Activated gamma-delta T cell treated with anti-CD3 and anti-CD28 coated beads, Interleukin-2, amount 50 U/mL, for 16 hours (primary cell): Measurements from ENCODE around the gene LTBP4.
A peak's percentile ranks its signal among the peaks of the same experiment; 100 is the strongest.
"Not testable (repeated sequence)": the region's sequence is repeated elsewhere in the genome, so short reads cannot be mapped to it uniquely, and the experiment has no call there.

ENCODE experiments used
- DNase-seq: peaks from one replicate; pipeline ENCODE4 v3.0.0-alpha.2; 2020; ENCODE audit warnings: low read depth

Gene LTBP4

GRCh38 chr19:40611900-40612698, 10.9 kb downstream of the LTBP4 start:
- no peak for DNase-seq

DNA sequence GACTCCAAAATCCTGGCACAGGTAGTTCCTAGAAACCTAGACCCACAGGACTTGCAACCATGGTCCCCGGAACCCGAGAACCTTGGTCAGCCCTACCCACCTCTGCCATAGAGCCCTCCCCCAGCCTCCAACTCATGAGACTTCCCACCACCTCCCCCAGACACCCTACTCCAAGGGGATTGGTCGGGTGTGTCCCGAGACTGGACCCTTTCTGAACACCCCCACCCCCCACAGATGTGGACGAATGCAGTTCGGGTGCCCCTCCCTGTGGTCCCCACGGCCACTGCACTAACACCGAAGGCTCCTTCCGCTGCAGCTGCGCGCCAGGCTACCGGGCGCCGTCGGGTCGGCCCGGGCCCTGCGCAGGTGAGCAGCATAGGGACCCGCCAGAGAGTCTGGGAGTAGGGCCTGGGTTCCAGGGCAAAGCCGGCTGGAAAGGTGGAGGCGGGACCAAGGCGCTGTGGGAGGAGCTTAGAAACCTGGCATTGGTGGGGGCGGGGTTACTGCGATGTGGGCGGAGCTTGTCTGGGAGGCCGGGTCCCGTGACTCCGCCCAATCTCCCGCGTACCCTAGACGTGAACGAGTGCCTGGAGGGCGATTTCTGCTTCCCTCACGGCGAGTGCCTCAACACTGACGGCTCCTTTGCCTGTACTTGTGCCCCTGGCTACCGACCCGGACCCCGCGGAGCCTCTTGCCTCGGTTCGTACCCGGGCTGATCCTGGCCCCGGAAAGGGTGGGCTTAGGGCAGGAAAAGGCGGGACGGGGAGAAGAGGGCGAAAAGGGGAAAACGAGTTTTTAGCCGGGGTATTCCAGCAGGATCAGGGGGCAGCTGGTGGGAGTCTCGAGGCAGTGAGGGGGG, 11.9 kb downstream of the LTBP4 start:
- peak; percentile 56 for DNase-seq

DNA sequence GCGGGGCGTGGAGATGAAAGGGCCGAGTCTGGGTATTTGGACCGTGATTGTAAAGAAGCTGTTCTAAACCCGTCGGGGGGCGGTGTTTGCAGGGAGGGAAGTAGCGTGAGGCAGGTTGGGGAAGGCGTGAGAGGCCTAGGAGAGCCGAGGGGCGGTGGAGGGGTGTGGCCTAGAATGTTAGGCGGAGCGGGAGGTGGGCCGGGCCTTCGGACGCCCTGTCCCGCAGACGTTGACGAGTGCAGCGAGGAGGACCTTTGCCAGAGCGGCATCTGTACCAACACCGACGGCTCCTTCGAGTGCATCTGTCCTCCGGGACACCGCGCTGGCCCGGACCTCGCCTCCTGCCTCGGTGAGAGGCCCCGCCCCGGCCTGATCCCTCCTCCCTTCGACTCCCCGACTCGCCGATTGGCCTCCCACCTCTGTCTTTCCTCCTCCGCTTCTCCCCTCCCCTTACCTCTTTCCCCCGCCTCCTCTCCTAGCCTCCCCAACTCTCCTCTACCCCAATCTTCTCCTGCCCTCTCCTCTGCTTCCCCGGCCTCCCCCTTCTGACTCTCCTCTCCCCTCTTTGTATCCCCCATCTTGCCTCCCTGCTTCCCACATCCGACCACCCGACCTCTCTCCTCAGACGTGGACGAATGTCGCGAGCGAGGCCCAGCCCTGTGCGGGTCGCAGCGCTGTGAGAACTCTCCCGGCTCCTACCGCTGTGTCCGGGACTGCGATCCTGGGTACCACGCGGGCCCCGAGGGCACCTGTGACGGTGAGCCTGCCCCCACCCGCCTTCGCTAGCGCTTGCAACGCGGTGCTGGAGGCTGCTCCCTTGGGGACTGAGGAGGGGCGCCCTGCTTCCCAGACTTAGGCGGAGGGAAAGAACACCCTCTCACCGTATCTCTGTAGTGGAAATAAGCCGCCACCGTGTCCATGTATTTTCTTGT, 12.8 kb downstream of the LTBP4 start:
- peak; percentile 75 for DNase-seq

GRCh38 chr19:40614622-40615411, 13.6 kb downstream of the LTBP4 start:
- peak; percentile 79 for DNase-seq

DNA sequence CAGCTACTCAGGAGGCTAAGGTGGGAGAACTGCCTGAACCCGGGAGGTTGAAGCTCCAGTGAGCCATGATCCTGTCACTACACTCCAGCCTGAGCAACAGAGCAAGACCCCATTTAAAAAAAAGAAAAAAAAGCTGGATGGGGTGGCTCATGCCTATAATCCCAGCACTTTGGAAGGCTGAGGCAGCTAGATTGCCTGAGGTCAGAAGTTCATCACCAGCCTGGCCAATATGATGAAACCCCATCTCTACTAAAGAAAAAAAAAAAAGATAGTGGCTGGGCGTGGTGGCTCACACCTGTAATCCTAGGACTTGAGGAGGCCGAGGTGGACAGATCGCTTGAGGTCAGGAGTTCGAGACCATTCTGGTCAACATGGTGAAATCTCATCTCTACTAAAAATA, 15.0 kb downstream of the LTBP4 start:
- no peak for DNase-seq

- no peak for DNase-seq
Observed at GRCh38 chr19:40616941-40617340, 15.8 kb downstream of the LTBP4 start.

DNA sequence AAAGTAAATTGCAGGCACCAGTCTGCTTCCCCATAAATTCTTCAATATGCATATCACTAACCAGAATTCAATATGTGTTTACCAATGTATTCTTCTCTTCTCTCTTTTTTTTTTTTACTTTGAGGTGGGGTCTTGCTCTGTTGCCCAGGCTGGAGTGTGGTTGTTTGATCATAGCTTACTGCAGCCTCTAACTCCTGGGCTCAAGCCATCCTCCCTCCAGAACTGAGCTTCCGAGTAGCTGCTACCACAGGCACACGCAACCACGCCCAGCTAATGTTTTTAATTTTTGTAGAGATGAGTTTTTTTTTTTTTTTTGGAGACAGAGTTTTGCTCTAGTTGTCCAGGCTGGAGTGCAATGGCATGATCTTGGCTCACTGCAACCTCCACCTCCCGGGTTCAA, 16.8 kb downstream of the LTBP4 start:
- DNase-seq, result no peak

DNA sequence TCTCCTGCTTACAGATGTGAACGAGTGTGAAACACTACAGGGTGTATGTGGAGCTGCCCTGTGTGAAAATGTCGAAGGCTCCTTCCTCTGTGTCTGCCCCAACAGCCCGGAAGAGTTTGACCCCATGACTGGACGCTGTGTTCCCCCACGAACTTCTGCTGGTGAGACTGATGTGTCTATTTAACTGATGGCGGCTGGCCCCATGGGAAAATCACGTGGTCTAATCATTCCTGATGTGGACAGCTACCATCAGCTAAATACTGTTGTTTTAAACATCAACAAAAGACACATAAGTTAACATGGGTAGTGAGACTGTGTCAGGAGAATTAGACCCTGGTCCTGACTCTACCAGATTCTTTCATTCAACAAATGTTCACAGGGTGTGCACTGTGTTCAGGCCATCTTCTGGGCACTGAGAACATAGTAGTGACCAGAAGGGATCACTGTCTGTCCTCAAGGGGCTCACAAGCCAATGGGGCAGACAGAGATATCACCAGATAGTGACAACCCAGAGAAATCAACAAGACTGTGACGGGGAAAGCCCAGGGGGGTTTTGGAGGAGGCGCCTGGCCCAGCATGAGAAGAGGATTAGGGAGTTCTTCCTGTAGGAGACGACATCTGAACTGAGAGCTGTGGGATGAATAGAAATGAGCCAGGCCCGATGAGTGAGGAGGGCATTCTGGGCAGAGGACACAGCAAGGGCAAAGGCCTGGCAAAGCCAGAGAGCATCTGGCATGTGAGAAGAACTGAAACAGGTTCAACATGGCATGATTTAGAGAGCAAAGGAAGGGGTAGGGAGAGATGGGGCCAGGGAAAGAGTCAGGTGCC, 18.4 kb downstream of the LTBP4 start:
- DNase-seq, result no peak

DNA sequence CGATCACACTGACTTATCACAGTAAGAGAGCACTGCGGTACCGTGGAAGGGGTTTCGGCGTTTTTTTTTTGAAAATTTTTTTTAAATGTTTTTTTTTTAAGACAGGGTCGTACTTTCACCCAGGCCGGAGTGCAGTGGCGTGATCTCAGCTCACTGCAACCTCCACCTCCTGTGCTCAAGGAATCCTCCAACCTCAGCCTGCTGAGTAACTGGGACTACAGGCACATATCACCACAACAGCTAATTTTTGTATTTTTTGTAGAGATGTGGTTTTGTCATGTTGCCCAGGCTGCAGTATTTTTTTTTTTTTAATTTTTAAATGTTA, 19.0 kb downstream of the LTBP4 start:
- no peak for DNase-seq

DNA sequence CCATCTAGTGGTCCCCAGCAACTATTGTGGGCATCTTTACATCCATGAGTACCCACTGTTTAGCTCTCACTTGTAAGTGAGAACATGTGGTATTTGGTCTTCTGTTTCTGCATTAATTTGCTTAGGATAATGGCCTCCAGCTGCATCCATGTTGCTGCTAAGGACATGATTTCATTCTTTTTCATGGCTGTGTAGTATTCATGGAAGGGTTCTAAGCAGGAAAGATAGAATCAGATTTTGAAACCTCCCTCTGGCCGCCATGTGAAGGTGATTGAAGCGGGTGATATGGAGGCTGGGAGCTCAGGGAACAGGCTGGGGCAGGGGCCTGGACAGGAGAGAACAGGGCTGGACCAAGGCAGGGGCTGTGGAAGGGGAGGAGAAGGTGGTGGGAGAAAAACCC, 20.1 kb downstream of the LTBP4 start:
- DNase-seq, result no peak

- DNase-seq, result no peak
Observed at GRCh38 chr19:40621966-40622772, 21.0 kb downstream of the LTBP4 start.

DNA sequence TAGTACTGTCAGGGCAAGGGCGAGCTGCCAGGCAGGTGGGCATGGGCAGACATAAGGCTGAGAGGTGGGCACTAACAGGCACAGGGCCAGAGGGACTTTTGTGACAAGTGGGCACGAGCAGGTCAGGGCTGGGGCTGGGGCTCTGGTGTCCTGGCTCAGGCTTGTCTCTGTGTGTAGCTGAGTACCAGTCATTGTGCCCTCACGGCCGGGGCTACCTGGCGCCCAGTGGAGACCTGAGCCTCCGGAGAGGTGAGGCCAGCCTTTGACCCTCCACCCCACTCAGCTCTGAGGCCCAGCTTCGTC, 21.6 kb downstream of the LTBP4 start:
- DNase-seq, result no peak

DNA sequence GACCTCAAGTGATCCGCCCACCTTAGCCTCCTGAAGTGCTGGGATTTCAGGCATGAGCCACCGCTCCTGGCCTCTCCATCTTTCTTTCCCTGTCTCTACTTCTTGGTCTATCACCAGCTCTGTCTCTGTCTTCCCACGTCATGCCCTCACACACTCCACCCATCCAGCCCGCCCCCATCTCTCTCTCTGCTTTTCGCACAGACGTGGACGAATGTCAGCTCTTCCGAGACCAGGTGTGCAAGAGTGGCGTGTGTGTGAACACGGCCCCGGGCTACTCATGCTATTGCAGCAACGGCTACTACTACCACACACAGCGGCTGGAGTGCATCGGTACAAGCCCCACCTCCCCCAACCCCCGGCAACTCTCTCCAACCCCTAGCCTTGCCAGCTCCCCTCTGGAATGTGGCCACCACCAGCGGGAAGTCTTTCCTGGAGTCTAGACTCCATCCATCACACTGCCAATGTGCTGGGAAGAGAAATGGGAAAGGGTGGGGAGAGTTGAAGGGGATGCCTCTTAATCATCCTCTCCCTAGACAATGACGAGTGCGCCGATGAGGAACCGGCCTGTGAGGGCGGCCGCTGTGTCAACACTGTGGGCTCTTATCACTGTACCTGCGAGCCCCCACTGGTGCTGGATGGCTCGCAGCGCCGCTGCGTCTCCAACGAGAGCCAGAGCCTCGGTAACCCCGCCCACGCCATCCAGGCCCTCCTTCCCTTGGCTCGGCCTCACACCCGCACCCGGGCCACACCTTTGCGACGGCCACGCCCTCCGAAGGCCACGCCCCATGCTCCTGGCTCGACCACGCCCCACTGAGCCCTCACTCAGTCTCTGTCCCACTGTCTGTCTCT, 22.5 kb downstream of the LTBP4 start:
- no peak for DNase-seq

- not testable (repeated sequence) for DNase-seq
Observed at GRCh38 chr19:40624369-40625153, 23.4 kb downstream of the LTBP4 start.

DNA sequence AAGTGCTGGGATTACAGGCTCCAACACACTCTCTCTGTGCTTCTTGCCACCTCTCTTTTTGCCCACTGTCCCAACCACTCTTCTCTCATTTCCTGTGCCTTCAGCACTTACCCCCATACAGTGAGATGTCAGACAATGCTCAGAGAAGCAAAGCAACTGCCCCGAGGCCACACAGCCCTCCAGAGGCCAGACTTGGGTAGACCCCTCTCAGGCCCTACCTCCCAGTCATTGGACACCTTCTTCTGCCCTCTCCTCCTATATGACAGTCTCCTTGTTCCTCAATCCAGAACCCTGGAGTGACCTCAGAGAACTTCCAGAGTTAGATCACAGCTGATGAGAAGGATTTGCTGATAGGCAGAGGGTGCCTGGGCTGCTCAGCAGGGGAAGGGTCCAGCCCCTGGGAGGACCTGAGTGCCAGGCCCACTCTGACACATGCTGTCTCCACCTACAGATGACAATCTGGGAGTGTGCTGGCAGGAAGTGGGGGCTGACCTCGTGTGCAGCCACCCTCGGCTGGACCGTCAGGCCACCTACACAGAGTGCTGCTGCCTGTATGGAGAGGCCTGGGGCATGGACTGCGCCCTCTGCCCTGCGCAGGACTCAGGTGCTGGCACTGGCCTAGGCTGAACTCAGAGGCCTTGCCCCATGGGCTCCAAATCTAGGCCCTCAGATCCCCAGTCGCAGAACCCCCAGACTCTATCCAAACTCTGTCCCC, 24.4 kb downstream of the LTBP4 start:
- no peak for DNase-seq

DNA sequence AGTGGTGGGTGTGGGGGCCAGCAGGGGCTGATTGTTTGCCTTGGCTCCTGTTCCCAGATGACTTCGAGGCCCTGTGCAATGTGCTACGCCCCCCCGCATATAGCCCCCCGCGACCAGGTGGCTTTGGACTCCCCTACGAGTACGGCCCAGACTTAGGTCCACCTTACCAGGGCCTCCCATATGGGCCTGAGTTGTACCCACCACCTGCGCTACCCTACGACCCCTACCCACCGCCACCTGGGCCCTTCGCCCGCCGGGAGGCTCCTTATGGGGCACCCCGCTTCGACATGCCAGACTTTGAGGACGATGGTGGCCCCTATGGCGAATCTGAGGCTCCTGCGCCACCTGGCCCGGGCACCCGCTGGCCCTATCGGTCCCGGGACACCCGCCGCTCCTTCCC, 25.7 kb downstream of the LTBP4 start:
- DNase-seq, result no peak

GRCh38 chr19:40627486-40628279, 26.5 kb downstream of the LTBP4 start:
- DNase-seq, result no peak
